B cell (primary cell): ENCODE data around the gene RPRD1B.

Source experiments
- CTCF ChIP-seq: fragments of 200-600 bp; IDR thresholded peaks from one replicate; pipeline ENCODE4 v1.8.0; 2022; ENCODE audit warnings: antibody characterized with exemption, mild to moderate bottlenecking
- EZH2 ChIP-seq: IDR thresholded peaks from 2 replicates; pipeline ENCODE4 v1.6.1; 2012; ENCODE audit warnings: borderline replicate concordance, low read depth, mild to moderate bottlenecking, moderate library complexity, low read length; ENCODE audit not compliant: insufficient read depth, poor library complexity, severe bottlenecking

GRCh38 chr20:38044685-38045084 lies 11.1 kb downstream of the RPRD1B start:
- TF ChIP-seq CTCF: no peak
- TF ChIP-seq EZH2: no peak
